ENCODE data around the gene PCCA. TPM values are rescaled to one million over a fixed set of nuclear protein-coding genes. Genes with fewer than 3 reads are reported as not detected.

The PCCA gene
- total and polyA plus RNA-seq, 2 donors (not counting 1 experiment from before 2014, with no cell fraction given), result 11.2 to 73.0 TPM

DNA sequence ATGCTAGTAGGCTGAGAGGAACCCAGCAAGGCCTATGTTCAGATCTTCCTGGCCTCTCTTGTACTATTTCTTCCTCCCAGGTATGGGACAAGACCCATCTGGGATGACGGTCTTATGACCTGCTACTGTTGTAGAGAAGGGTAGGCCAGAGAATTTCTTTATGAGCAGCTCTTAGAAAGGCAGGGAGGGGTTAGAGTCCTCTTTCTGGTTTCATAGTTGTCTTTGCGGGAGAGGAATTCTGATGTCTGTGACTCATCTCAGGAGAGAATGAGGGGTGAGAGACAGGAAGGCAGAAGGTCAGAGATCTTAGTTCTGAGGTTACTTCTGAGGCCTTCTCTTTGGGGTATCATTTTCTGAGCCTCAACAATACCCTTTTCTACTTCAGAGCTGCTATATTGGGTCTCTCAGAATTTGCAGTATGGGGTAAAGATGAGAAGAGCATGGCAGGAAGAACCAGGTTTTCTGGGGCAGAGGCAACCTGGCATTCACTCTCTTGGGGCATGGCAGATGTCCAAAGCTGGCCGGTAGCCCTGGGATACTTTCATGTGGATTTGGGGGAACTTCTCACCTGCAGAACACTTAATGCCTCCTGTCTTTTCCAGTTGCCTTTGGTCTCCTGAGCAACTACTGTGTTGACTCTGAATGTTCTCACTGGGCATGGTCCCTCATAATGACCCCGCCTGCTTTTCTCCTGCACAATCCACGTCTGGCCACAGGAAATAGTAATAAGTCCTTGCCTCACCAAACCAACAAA, 345.3 kb downstream of the PCCA start:
- Histone ChIP-seq H3K27ac (ENCODE audit: insufficient read depth, low read length) (no peak overlapping the region), H3K4me2 (ENCODE audit: extremely low read depth, insufficient read depth, low read length) (no peak overlapping the region), H3K9ac (ENCODE audit: insufficient read depth, low read length) (no peak overlapping the region)

DNA sequence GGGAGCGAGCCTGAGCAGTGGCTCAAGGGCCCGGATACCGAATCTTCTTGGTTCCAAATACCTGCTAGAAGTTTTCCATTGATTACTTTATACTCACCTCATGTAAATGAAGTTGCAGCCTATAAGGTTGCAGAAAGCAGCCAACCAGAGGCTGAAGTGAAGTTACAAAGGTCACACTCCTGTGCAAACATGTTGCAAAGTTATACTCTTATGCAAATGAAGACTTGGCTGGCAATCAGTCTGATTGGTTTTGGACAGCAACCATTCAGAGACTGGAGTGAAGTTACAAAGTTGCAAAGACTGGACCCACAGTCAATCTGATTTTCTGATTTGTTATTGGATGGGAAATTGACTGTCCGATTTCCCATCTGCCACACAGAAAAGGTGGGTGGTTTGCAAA, 347.2 kb downstream of the PCCA start:
- TF ChIP-seq EZH2 (IDR thresholded peaks at IDR 0.05; ENCODE audit: low read length, missing control alignments), result no peak
- TF ChIP-seq, protein P1, sequence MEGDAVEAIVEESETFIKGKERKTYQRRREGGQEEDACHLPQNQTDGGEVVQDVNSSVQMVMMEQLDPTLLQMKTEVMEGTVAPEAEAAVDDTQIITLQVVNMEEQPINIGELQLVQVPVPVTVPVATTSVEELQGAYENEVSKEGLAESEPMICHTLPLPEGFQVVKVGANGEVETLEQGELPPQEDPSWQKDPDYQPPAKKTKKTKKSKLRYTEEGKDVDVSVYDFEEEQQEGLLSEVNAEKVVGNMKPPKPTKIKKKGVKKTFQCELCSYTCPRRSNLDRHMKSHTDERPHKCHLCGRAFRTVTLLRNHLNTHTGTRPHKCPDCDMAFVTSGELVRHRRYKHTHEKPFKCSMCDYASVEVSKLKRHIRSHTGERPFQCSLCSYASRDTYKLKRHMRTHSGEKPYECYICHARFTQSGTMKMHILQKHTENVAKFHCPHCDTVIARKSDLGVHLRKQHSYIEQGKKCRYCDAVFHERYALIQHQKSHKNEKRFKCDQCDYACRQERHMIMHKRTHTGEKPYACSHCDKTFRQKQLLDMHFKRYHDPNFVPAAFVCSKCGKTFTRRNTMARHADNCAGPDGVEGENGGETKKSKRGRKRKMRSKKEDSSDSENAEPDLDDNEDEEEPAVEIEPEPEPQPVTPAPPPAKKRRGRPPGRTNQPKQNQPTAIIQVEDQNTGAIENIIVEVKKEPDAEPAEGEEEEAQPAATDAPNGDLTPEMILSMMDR (conservative IDR thresholded peaks at IDR 0.05 in 1 of 2, IDR thresholded peaks at IDR 0.05 in 1 of 2; ENCODE audit: low read depth in 1 of 2, low read length in 2 of 2), result no peak
- no peaks in the 10 kb centered on the region for H3K9me3 ChIP-seq (ENCODE audit: control insufficient read depth, insufficient read depth, low read depth, low read length)
- no peaks in the 10 kb centered on the region for H4K20me1 ChIP-seq (ENCODE audit: control insufficient read depth, extremely low read depth, insufficient read depth, low read length)
- H3K4me3 ChIP-seq (replicated peaks in 1 of 4; ENCODE audit: control extremely low read depth in 1 of 4, insufficient read depth in 1 of 4, low read depth in 3 of 4, low read length in 4 of 4), result no peak overlapping the region
- no peak overlapping the region for H3K4me2 ChIP-seq (ENCODE audit: extremely low read depth, insufficient read depth, low read length)
- H3K79me2 ChIP-seq (ENCODE audit: control insufficient read depth, insufficient read depth, low read length), result no peaks in the 10 kb centered on the region
- no peak overlapping the region for H2AFZ ChIP-seq (ENCODE audit: low read length)
- H3K27me3 ChIP-seq (ENCODE audit: control insufficient read depth, insufficient read depth, low read length), result no peaks in the 10 kb centered on the region
- no peak for DNase-seq (ENCODE audit: low read depth in 2 of 2)
- H3K27ac ChIP-seq (ENCODE audit: insufficient read depth, low read length), result no peak overlapping the region
- peaks cover 8% of the 10 kb centered on the region for H3K4me1 ChIP-seq (ENCODE audit: control insufficient read depth, extremely low read depth, insufficient read depth, low read length)
- no peak overlapping the region for H3K9ac ChIP-seq (ENCODE audit: insufficient read depth, low read length)
- H3K36me3 ChIP-seq (ENCODE audit: control insufficient read depth, insufficient read depth, low read length), result no peaks in the 10 kb centered on the region

More for the DNA sequence above, 345.3 kb downstream of the PCCA start:
- Histone ChIP-seq H4K20me1 (ENCODE audit: control insufficient read depth, extremely low read depth, insufficient read depth, low read length) (no peaks in the 10 kb centered on the region), H3K4me3 (replicated peaks in 1 of 4; ENCODE audit: control extremely low read depth in 1 of 4, insufficient read depth in 1 of 4, low read depth in 3 of 4, low read length in 4 of 4) (no peak overlapping the region), H3K4me1 (ENCODE audit: control insufficient read depth, extremely low read depth, insufficient read depth, low read length) (peaks cover 4% of the 10 kb centered on the region), H3K27me3 (ENCODE audit: control insufficient read depth, insufficient read depth, low read length) (no peaks in the 10 kb centered on the region), H2AFZ (ENCODE audit: low read length) (no peak overlapping the region), H3K9me3 (ENCODE audit: control insufficient read depth, insufficient read depth, low read depth, low read length) (no peaks in the 10 kb centered on the region), H3K79me2 (ENCODE audit: control insufficient read depth, insufficient read depth, low read length) (no peaks in the 10 kb centered on the region), H3K36me3 (ENCODE audit: control insufficient read depth, insufficient read depth, low read length) (no peaks in the 10 kb centered on the region)
- peak; percentile 38 to 73 for DNase-seq (ENCODE audit: low read depth in 2 of 2)
- TF ChIP-seq, protein P1 (conservative IDR thresholded peaks at IDR 0.05 in 1 of 2, IDR thresholded peaks at IDR 0.05 in 1 of 2; ENCODE audit: low read depth in 1 of 2, low read length in 2 of 2), result no peak
- TF ChIP-seq EZH2 (IDR thresholded peaks at IDR 0.05; ENCODE audit: low read length, missing control alignments), result no peak

DNA sequence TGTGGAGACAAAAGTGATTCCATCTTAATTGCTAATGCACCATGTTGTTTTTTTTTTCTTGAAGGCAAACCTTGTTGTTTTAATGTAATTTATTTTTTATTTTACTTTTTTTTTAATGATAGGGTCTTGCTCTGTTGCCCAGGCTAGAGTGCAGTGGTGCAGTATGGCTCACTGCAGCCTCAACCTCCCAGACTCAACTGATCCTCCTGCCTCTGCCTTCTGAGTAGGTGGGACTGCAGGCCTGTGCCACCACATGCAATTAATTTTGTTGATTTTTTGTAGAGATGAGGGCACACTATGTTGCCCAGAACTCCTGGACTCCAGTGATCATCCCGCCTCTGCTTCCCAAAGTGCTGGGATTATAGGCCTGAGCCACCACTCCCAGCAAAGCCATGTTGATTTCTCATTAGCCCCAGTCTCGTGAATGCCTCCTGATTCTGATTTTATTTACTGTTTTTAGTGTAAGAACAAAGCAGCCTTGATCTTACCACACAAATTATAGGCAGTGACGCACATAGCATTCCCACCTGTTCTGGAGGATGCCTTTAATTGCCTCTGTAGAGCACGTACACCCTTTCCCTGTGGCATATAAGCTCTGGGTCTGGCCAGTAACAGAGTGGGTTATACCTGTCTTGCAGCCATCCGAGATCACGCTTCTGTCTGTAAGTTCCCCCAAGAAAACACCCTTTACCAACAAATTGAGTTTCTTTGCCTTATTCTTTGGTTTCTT, 349.3 kb downstream of the PCCA start:
- no peaks in the 10 kb centered on the region for H3K36me3 ChIP-seq (ENCODE audit: control insufficient read depth, insufficient read depth, low read length)
- no peak overlapping the region for H3K4me2 ChIP-seq (ENCODE audit: extremely low read depth, insufficient read depth, low read length)
- H3K9ac ChIP-seq (ENCODE audit: insufficient read depth, low read length), result no peak overlapping the region
- TF ChIP-seq EZH2 (IDR thresholded peaks at IDR 0.05; ENCODE audit: low read length, missing control alignments), result no peak
- TF ChIP-seq, protein P1 (conservative IDR thresholded peaks at IDR 0.05 in 1 of 2, IDR thresholded peaks at IDR 0.05 in 1 of 2; ENCODE audit: low read depth in 1 of 2, low read length in 2 of 2), result no peak
- H3K27me3 ChIP-seq (ENCODE audit: control insufficient read depth, insufficient read depth, low read length), result no peaks in the 10 kb centered on the region
- no peak overlapping the region for H2AFZ ChIP-seq (ENCODE audit: low read length)
- H3K79me2 ChIP-seq (ENCODE audit: control insufficient read depth, insufficient read depth, low read length), result no peaks in the 10 kb centered on the region
- no peak overlapping the region for H3K27ac ChIP-seq (ENCODE audit: insufficient read depth, low read length)
- no peaks in the 10 kb centered on the region for H4K20me1 ChIP-seq (ENCODE audit: control insufficient read depth, extremely low read depth, insufficient read depth, low read length)
- no peak overlapping the region for H3K4me3 ChIP-seq (replicated peaks in 1 of 4; ENCODE audit: control extremely low read depth in 1 of 4, insufficient read depth in 1 of 4, low read depth in 3 of 4, low read length in 4 of 4)
- peaks cover 10% of the 10 kb centered on the region for H3K4me1 ChIP-seq (ENCODE audit: control insufficient read depth, extremely low read depth, insufficient read depth, low read length)
- H3K9me3 ChIP-seq (ENCODE audit: control insufficient read depth, insufficient read depth, low read depth, low read length), result no peaks in the 10 kb centered on the region
- DNase-seq (ENCODE audit: low read depth in 2 of 2), result no peak
